BE2C (cell line): ENCODE data around the gene DTL.

Source experiments
- DNase-seq: peaks from one replicate; pipeline ENCODE4 v3.0.0-alpha.2; 2020
- H3K27me3 ChIP-seq: fragments of 250-450 bp; sonication (Bioruptor Pico); 2 replicates; pipeline ENCODE4 v1.5.1; 2020; ENCODE audit warnings: mild to moderate bottlenecking
- H3K36me3 ChIP-seq: fragments of 250-450 bp; sonication (Bioruptor Pico); 2 replicates; pipeline ENCODE4 v1.5.1; 2020; ENCODE audit warnings: mild to moderate bottlenecking
- H3K4me1 ChIP-seq: fragments of 250-450 bp; sonication (Bioruptor Pico); 2 replicates; pipeline ENCODE4 v1.5.1; 2020
- H3K4me3 ChIP-seq: 2 replicates; pipeline ENCODE4 v1.5.1; 2011; ENCODE audit warnings: low read depth, low read length
- H3K9me3 ChIP-seq: fragments of 250-450 bp; sonication (Bioruptor Pico); 2 replicates; pipeline ENCODE4 v1.5.1; 2020
- TF ChIP-seq, protein P1 (sequence below): IDR thresholded peaks from 2 replicates; pipeline ENCODE4 v1.5.1; 2012; ENCODE audit warnings: mild to moderate bottlenecking, low read depth, low read length

The DTL gene

DNA sequence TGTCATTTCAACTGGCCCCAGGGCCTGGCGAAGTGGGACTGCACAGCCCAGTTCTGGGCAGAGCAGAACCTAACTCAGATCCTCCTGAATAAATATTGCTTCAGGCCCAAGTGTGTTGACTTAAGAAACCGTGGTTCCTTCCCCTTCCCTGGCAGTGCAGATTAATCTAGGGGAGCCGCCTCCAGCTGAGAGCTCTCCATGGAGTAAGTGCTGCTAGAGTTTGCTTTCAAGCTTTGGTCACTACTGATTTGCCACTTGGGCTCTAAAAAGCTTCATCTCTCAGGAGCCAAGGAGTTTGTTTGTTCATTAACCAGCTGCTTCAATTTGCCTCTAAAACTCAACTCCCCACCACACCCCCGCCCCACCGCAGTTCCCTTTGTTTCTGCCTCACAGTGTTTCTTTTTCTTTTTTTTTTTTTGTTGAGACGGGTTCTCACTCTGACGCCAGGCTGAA, 112.1 kb downstream of the DTL start:
- TF ChIP-seq, protein P1, sequence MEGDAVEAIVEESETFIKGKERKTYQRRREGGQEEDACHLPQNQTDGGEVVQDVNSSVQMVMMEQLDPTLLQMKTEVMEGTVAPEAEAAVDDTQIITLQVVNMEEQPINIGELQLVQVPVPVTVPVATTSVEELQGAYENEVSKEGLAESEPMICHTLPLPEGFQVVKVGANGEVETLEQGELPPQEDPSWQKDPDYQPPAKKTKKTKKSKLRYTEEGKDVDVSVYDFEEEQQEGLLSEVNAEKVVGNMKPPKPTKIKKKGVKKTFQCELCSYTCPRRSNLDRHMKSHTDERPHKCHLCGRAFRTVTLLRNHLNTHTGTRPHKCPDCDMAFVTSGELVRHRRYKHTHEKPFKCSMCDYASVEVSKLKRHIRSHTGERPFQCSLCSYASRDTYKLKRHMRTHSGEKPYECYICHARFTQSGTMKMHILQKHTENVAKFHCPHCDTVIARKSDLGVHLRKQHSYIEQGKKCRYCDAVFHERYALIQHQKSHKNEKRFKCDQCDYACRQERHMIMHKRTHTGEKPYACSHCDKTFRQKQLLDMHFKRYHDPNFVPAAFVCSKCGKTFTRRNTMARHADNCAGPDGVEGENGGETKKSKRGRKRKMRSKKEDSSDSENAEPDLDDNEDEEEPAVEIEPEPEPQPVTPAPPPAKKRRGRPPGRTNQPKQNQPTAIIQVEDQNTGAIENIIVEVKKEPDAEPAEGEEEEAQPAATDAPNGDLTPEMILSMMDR: no peak
- DNase-seq: no peak
- no peak overlapping the region for H3K4me3 ChIP-seq

DNA sequence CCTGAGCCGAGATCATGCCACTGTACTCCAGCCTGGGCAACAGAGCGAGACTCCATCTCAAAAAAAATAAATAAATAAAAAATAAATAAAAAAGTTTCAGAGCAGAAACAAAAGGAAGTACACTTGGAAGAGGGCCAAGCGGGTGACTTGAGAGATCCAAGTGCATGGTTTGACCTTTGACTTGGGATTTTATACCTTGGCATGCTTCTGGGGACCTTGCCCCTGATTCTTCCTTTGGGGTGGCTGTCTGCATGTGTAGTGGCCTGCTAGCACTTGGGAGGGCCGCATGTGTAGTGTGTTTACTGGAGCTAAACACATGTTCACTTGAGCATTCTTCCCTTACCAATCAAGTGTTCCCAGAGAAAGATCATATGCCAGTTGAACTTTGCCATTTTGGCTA, 114.0 kb downstream of the DTL start:
- no peak for DNase-seq
- no peaks in the 10 kb centered on the region for H3K4me1 ChIP-seq
- H3K4me3 ChIP-seq: no peak overlapping the region

More for the DNA sequence above, 112.1 kb downstream of the DTL start:
- H3K4me1 ChIP-seq: no peaks in the 10 kb centered on the region
- H3K9me3 ChIP-seq: no peaks in the 10 kb centered on the region
- no peaks in the 10 kb centered on the region for H3K27me3 ChIP-seq
- no peaks in the 10 kb centered on the region for H3K36me3 ChIP-seq

DNA sequence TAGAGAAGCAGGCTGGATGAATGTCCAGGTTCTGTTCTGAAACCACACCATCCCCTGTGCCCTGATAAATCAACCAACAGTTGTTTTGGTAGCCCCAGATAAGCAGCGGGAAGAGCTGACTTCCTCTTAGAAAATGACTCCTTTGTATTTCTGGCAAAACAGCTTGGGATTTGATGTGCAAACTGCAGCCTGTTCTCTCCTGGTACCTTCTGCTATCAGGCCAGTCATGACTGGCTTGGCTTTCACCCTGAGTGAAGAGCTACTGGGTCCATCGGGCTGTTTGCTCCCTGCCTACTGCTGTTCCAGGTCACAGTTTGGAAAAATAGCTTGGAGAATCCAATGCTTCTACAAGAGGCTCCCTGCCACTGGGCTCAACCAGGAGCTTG, 116.8 kb downstream of the DTL start:
- no peaks in the 10 kb centered on the region for H3K27me3 ChIP-seq
- H3K4me1 ChIP-seq: no peaks in the 10 kb centered on the region
- H3K9me3 ChIP-seq: no peaks in the 10 kb centered on the region
- TF ChIP-seq, protein P1: no peak
- no peaks in the 10 kb centered on the region for H3K36me3 ChIP-seq
- no peak for DNase-seq
- H3K4me3 ChIP-seq: no peak overlapping the region

More for the DNA sequence above, 114.0 kb downstream of the DTL start:
- H3K27me3 ChIP-seq: no peaks in the 10 kb centered on the region
- H3K9me3 ChIP-seq: no peaks in the 10 kb centered on the region
- no peaks in the 10 kb centered on the region for H3K36me3 ChIP-seq
- TF ChIP-seq, protein P1: no peak

DNA sequence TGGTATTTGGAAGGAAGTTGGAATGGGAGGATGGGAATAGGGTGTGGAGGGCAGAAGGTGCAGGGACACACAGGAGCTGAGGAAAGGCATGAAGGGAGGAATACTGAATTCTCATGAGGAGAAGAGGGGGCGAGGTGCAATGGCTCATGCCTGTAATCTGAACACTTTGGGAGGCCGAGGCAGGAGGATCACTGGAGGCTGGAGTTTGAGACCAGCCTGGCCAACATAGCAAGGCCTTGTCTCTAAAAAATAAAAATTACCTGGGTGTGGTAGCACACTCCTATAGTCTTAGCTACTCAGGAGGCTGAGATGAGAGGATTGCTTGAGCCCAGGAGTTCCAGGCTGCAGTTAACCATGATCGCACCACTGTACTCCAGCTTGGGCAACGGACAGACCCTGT, 117.3 kb downstream of the DTL start:
- no peaks in the 10 kb centered on the region for H3K4me1 ChIP-seq
- DNase-seq: no peak
- no peak overlapping the region for H3K4me3 ChIP-seq
- no peaks in the 10 kb centered on the region for H3K27me3 ChIP-seq
- no peaks in the 10 kb centered on the region for H3K36me3 ChIP-seq
- H3K9me3 ChIP-seq: no peaks in the 10 kb centered on the region
- TF ChIP-seq, protein P1: no peak

DNA sequence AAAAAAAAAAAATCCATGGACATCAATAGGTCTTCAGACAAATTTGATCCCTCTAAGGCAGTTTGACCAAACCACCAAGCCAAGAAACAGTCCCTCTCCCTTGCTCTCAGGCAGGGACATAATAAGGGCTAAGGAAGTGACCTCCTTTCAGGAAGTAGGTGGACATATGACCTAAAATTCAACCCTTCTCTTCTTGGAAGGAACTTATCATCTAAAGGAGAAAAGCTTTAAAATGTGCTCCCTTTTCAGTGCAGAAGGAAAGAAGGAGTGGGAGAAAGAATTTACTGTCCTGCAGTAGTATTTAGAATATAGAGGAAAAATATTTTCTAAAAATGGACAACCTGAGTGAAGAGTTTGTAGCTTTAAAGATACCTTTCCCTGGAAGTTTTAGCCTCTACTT, 118.1 kb downstream of the DTL start:
- H3K27me3 ChIP-seq: no peaks in the 10 kb centered on the region
- H3K4me3 ChIP-seq: no peak overlapping the region
- H3K4me1 ChIP-seq: no peaks in the 10 kb centered on the region
- TF ChIP-seq, protein P1: no peak
- no peak for DNase-seq
- H3K9me3 ChIP-seq: no peaks in the 10 kb centered on the region
- H3K36me3 ChIP-seq: no peaks in the 10 kb centered on the region
